SU-DHL-6 (cell line): Measurements from ENCODE around the gene SCLY.

Experiments used
- EZH2phosphoT487 ChIP-seq: fragments of 200-600 bp; sonication (generic), shearing (Covaris generic); conservative IDR thresholded peaks from 2 replicates; pipeline ENCODE4 v1.6.1; 2018; ENCODE audit warnings: mild to moderate bottlenecking, antibody characterized with exemption, low read length, moderate library complexity, mixed read lengths
- TF ChIP-seq, protein P1 (sequence below): fragments of 200-600 bp; sonication (generic); IDR thresholded peaks from one replicate; pipeline ENCODE4 v1.5.1; 2017; ENCODE audit warnings: antibody characterized with exemption, mild to moderate bottlenecking, low read length, moderate library complexity; ENCODE audit not compliant: insufficient read depth, poor library complexity, severe bottlenecking

DNA sequence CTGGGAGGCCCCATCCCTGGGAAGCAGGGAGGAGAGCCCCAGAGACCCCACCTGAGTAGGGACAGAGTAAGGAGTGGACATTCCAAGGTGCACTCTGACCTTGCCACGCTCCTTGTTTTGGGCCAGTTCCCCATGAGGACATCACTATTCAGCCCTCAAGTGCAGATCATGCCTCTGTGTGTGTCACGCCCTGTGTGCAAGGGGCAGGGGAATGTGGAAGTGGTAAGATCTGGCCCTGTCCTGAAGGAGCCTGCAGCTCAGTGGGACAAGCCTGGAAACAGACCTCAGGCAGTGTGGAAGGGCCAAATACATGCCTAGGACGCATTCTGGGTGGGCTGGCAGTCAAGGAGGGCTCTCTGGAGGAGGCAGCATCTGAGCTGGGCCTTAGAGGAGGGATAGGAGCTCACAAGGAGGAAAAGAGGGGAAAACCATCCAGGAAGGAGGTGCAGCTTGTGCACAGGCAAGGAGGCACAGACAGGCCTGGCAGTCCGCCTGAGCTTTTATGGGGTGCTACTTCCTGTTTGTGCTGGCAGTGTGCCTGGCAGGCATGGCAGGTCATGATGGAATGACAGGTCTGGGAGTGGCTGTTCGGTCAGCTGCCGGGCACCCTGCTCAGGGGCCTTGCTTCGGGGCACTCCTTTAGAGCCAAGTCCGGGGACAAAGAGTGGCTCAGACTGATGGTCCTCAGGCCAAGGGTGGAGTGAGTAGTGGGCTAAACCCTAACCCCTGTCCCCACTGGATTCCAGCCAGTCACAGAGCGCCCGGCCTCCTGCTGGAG, 80.9 kb downstream of the SCLY start:
- no peak for TF ChIP-seq EZH2phosphoT487
- TF ChIP-seq, protein P1, sequence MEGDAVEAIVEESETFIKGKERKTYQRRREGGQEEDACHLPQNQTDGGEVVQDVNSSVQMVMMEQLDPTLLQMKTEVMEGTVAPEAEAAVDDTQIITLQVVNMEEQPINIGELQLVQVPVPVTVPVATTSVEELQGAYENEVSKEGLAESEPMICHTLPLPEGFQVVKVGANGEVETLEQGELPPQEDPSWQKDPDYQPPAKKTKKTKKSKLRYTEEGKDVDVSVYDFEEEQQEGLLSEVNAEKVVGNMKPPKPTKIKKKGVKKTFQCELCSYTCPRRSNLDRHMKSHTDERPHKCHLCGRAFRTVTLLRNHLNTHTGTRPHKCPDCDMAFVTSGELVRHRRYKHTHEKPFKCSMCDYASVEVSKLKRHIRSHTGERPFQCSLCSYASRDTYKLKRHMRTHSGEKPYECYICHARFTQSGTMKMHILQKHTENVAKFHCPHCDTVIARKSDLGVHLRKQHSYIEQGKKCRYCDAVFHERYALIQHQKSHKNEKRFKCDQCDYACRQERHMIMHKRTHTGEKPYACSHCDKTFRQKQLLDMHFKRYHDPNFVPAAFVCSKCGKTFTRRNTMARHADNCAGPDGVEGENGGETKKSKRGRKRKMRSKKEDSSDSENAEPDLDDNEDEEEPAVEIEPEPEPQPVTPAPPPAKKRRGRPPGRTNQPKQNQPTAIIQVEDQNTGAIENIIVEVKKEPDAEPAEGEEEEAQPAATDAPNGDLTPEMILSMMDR, result no peak
